Dermis blood vessel endothelial cell (primary cell): Measurements from ENCODE around the gene IQCF2. TPM values are rescaled to one million over a fixed set of nuclear protein-coding genes. Genes with fewer than 3 reads are reported as not detected.
A peak's percentile ranks its signal among the peaks of the same experiment; 100 is the strongest.
"Not testable (repeated sequence)": the region's sequence is repeated elsewhere in the genome, so short reads cannot be mapped to it uniquely, and the experiment has no call there.

Experiments used
- DNase-seq: peaks from one replicate; pipeline ENCODE4 v3.0.0; 2010
- total RNA-seq: library from RNA; depleted of rRNA; stranded (reverse); fragments of >200 nt; gene quantifications from 2 replicates; pipeline ENCODE4 v1.2.3, GENCODE V29; 2014

The IQCF2 gene
- not detected in 2 replicates for total RNA-seq

DNA sequence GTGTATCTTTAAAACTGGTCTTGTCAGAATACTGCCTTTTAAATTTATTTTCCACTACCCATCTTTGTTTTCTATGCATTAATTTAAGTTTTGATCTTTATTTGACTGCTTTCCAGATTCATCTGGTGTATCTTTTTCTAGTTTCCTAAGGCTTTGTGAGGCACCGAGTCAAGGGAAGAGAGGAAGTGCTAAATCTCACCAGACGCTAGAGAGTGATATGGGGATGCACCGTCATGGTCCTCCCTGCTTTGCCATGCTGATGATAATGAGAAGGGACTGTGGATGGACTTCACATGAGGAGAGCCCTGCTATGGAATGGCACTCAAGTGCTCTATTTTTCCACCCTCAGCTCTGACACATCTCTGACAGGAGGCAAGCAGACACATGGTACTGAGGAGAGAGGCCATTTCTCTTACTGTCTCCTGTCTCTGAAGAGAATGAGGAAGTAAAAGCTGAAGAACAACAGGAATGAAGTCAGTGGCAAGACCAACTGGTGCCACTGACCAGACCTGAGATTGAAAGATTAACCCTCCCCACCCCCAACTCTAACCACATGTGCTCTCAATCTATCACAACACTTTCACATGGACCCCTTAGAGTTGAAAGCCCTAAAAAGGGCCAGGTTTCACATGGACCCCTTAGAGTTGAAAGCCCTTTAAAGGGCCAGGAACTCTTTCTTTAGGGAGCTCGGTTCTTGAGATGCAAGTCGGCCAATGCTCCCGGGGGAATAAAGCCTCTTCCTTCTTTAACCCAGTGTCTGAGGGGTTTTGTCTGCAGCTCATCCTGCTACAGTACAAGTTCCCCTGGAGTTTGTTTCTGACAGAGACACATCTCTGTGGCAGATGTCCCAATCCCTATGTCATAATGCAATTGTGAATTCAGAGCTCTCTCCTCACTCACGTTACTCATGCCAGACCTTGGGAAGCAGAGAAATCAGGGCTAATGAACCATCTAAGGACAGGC lies at the start of gene IQCF2:
Gene IQCF2, plus strand, starts transcription at position 913 of the 963 bp plus-strand sequence. CDS start 52 bp downstream, outside the sequence.
- DNase-seq = no peak

DNA sequence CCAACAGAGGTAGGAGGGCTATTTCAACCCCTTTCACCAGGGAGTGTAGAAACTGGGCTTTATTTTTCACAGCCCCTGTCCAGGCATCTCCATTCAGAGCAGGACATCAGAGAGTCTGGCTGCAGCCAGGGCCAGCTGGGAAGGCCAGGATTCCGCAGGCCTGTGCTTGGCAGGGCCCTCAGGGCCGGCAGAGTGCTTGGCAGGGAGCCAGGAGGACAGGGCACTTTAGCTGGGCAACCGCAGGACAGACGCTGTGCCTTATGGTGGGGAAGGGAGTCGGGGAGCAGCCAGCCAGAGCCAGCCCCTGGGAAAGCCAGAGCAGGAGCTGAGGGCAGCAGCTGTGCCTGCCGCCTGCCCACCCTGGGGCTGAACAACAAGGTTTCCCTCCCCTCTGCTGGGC lies 47.9 kb upstream of the IQCF2 start:
- DNase-seq = no peak

DNA sequence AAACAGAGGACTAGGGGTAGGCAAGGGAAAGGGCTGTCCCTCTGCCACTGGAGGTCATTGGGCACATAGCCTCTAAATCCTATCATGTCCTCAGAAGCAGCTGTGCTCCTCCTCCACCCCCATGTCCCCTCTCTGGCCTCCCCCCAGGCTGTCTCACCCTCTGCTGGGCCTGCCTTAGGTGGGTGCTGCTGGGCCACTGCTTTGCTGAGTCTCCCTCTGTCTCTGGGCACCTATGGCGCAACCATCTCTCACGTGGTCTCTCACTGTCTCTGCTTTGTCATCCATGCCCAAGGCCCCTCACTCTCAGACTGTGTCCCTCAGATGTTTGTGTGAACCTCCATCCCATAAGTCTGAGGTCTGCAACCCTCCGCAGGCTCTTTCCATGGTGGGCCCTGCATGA lies 47.4 kb upstream of the IQCF2 start:
- DNase-seq = no peak

GRCh38 chr3:51815614-51816013 lies 45.8 kb upstream of the IQCF2 start:
- no peak for DNase-seq

DNA sequence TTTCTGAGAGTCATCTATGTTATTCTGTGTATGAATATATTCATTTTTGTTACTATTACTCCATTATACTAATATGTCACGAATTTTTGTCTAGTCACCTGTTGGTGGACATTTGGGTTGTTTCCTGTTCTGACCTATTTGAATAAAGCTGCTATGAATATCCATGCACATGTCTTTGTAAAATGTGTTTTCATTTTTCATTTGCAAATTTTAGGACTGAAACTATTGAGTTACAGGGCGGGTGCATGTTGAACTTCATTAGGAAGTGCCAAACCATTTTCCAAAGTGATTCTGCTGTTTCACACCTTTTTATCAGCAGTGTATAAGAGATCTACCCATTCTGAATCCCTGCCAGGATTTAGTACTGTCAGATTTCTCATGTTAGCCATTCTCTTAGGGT lies 44.7 kb upstream of the IQCF2 start:
- no peak for DNase-seq

DNA sequence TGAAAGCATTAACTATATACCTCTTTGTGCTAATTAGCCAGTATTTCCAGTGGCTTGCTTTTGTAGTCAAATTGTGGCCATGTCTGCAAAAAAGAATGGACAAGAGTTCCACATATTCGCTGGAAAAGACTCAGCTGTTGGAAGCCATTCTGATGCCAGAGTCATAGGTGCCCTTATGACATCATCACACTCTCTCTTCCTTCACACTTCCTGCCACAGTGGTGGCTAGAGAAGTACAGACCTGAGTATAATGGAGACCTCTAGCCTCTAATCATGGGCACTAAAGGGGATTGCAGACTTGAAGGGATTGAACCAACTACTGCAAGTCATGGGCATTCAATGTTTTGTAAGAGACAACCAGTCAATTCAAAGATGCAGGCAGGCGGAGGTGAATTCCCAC lies 44.0 kb upstream of the IQCF2 start:
- DNase-seq = no peak

GRCh38 chr3:51819151-51819550 lies 42.3 kb upstream of the IQCF2 start:
- no peak for DNase-seq

GRCh38 chr3:51819709-51820406 lies 41.6 kb upstream of the IQCF2 start:
- peak; percentile 4 for DNase-seq

DNA sequence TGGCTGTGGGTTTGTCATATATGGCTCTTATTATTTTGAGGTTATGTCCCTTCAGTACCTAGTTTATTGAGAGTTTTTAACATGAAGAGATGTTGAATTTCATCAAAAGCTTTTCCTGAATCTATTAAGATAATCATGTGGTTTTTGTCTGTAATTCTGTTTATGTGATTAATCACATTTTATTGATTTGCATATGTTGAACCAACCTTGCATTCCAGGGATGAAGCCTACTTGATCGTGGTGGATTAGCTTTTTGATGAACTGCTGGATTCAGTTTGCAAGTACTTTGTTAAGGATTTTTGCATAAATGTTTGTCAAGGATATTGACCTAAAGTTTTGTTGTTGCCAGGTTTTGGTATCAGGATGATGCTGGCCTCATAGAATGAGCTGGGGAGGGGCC lies 33.1 kb upstream of the IQCF2 start:
- no peak for DNase-seq

DNA sequence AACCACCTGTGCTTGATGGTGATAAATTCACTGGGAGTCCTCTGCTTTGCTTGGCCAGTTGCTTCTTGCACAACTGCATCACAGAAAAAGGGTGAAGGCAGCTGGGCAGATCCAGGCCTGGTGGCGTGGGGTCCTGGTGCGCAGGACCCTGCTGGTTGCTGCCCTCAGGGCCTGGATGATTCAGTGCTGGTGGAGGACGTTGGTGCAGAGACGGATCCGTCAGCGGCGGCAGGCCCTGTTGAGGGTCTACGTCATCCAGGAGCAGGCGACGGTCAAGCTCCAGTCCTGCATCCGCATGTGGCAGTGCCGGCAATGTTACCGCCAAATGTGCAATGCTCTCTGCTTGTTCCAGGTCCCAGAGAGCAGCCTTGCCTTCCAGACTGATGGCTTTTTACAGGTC lies 31.1 kb upstream of the IQCF2 start:
- no peak for DNase-seq

DNA sequence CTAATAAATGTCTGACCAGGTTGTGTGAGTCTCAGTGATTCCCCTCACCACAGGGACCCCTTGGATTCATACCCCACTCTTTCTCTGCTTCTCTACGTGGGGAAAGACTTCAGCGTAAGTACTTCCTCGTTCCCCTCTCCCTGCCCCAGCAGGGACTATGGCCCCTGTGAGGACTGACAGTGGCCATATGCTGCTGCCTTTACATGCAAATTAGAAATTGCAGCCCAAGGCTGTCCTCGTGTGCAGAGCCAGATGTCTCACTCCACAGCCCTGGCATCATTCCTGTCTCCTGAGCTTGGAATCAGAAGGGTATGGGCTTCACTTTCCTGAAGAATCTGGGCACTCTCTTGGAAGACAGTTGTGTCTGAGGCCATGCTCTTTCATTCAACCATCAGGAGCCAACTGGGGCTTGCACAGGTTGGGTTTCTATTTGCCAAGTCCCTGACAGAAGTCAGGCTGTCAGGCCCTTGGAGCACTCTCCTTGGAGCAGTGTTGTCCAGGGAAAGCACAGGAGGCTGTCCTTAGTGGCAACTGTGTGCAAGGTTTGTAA lies 30.5 kb upstream of the IQCF2 start:
- DNase-seq = no peak

- no peak for DNase-seq
These were observed 24.8 kb upstream of the IQCF2 start for GRCh38 chr3:51836606-51837005.

DNA sequence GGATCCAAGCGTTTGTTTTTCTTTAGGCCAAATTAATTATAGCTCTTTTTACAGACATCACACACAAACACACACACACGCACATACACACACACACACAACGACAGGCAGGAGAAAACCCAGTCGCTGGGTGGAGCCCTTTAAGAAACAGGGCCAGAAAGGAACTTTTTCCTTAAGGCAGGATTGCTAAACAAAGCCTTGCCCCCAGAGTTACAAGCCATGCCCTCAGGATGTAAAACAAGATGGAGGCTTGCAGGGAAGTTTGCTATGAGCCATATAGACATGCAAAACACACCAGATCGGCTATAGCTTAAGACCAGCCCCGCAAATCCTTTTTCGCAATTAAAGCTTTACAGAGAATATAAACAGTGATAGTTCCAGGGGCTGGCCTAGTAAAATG lies 16.3 kb upstream of the IQCF2 start:
- no peak for DNase-seq

DNA sequence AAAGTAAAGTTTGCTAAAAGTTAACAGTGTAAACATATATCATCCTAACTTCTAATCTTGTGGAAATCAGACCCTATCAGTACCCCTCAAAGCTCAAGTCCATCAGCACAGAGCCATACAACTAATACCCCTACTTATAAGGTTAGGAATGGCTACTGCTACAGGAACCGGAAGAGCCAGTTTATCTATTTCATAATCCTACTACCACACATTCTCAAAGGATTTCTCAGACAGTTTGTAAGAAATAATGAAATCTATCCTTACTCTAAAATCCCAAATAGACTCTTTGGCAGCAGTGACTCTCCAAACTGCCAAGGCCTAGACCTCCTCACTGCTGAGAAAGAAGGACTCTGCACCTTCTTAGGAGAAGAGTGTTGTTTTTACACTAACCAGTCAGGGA lies 6.0 kb upstream of the IQCF2 start:
- not testable (repeated sequence) for DNase-seq

DNA sequence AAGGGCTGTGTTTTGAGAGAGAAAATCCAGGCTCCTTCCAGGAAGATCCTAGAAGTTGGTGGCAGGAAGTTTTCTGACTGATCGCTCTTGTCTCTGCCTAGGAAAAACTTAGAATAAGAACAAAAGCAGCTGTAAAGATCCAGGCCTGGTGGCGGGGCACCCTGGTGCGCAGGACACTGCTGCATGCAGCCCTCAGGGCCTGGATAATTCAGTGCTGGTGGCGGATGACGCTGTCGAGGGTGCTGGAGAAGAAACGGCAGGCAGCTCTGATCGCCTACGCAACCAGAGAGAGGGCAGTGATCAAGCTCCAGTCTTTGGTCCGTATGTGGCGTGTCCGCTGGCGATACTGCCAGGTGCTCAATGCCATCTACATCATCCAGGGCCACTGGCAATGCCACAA lies 1.5 kb downstream of the IQCF2 start:
- no peak for DNase-seq

DNA sequence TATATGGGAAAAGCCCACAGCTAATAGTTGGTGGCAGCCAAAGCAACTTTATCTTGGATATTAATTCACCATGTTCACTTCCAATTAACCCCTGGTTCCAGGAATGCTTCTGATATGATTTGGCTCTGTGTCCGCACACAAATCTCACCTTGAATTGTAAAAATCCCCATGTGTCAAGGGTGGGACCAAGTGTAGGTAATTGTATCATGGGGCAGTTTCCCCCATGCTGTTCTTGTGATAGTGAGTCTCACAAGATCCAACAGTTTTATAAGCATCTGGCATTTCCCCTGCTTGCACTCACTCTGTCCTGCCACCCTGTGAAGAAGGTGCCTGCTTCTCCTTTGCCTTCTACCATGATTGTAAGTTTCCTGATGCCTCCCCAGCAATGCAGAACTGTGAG lies 7.5 kb downstream of the IQCF2 start:
- not testable (repeated sequence) for DNase-seq

GRCh38 chr3:51869304-51869703 lies 7.9 kb downstream of the IQCF2 start:
- no peak for DNase-seq

- DNase-seq = no peak
These were observed 11.9 kb downstream of the IQCF2 start for GRCh38 chr3:51873253-51873766.

DNA sequence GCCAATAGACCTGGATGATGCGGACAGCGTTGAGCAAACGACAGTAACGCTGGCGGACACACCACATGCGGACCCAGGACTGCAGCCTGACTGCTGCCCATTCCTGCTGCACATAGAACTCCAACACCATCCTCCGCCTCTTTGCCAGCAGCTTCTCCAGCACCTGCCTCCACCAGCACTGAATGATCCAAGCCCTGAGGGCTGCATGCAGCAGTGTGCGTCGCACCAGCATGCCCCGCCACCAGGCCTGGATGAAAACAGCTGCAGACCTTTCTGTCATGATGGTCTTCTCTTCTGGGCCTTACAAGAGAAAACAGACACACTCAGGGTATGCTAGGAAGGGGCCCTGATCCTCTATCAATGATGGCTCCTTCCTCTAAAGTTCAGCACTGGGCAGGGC lies 12.5 kb downstream of the IQCF2 start:
- no peak for DNase-seq

GRCh38 chr3:51874411-51874810 lies 13.0 kb downstream of the IQCF2 start:
- no peak for DNase-seq

GRCh38 chr3:51874889-51875288 lies 13.5 kb downstream of the IQCF2 start:
- no peak for DNase-seq

DNA sequence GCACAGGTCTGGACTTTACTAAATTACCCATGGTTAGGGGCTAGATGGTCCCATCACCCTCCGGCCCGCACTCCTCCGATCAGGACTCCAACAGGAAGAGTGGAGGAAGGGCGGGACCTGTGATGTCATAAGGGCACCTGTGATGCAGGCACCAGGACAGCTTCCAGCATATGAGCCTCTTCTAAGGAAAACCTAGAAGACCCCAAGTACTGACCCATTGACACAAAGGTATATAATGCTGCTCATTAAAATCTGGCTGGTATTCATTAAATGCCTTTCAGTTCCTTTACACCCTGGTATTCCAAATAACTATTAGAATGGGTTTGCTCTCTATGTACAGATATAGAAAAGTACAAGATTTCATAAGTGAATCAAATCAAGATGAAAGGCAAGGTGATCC lies 14.1 kb downstream of the IQCF2 start, which contains the start of gene IQCF5:
Gene IQCF5, minus strand, starts transcription at position 101 of the 400 bp plus-strand sequence. Its CDS starts 70 bp downstream, at position 31.
- no peak for DNase-seq

- no peak for DNase-seq
These were observed 14.8 kb downstream of the IQCF2 start for GRCh38 chr3:51876186-51876585.
